A549 (cell line): ENCODE measurements around the gene DARS2.

ENCODE experiments used
- JUN ChIP-seq, 2 experiments: fragments of >200 bp; sonication (Bioruptor Twin); formaldehyde crosslinking; IDR thresholded peaks; 2 replicates in 1 of 2; 3 replicates in 1 of 2; pipeline ENCODE4 v1.6.1; 2016 to 2017
- MAZ ChIP-seq: fragments of 150-350 bp; IDR thresholded peaks from 2 replicates; pipeline ENCODE4 v1.6.1; 2014; ENCODE audit warnings: antibody characterized with exemption, low read depth, low read length, borderline replicate concordance
- POLR2A ChIP-seq: IDR thresholded peaks from 2 replicates; pipeline ENCODE4 v1.6.1; 2012; ENCODE audit warnings: mild to moderate bottlenecking, low read length
- TF ChIP-seq, protein P1 (sequence below): fragments of >200 bp; sonication (Bioruptor Twin); formaldehyde crosslinking; IDR thresholded peaks from 3 replicates; pipeline ENCODE4 v1.5.1; 2016

DNA sequence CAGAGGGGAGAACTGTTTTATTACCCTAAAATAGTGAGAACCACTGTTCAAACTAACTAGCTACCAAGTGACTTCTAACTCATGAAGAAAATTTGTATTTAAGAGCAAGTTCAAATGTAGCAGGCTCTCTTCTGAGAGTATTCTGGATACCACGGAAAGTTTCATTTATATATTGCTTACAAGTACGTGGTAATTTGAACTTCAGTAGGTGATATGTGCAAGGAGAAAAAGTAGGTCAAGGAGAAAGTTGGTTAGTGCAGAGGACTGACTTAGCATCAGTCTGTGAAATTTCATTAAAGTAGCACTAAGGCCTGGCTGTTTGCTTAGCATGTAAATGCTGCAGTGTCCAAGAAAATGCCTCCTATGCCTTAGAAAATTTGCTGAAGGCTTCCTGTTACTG is 76.0 kb downstream of the DARS2 start:
- TF ChIP-seq, protein P1, sequence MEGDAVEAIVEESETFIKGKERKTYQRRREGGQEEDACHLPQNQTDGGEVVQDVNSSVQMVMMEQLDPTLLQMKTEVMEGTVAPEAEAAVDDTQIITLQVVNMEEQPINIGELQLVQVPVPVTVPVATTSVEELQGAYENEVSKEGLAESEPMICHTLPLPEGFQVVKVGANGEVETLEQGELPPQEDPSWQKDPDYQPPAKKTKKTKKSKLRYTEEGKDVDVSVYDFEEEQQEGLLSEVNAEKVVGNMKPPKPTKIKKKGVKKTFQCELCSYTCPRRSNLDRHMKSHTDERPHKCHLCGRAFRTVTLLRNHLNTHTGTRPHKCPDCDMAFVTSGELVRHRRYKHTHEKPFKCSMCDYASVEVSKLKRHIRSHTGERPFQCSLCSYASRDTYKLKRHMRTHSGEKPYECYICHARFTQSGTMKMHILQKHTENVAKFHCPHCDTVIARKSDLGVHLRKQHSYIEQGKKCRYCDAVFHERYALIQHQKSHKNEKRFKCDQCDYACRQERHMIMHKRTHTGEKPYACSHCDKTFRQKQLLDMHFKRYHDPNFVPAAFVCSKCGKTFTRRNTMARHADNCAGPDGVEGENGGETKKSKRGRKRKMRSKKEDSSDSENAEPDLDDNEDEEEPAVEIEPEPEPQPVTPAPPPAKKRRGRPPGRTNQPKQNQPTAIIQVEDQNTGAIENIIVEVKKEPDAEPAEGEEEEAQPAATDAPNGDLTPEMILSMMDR: no peak
- TF ChIP-seq JUN (IDR thresholded peaks at IDR 0.05) (no peak), POLR2A (no peak), MAZ (no peak)
